T-helper 1 cell (primary cell): Measurements from ENCODE around the gene ST6GALNAC3.
"Not testable (repeated sequence)": the region's sequence is repeated elsewhere in the genome, so short reads cannot be mapped to it uniquely, and the experiment has no call there.

Source experiments
- DNase-seq, 5 donors: peaks; one replicate each; pipeline ENCODE4 v3.0.0-alpha.2; 2012 to 2020

The ST6GALNAC3 gene

GRCh38 chr1:76292418-76293184 is 218.1 kb downstream of the ST6GALNAC3 start:
- no peak for DNase-seq

- no peak for DNase-seq
Measured at GRCh38 chr1:76293831-76294230, 219.3 kb downstream of the ST6GALNAC3 start.

GRCh38 chr1:76294482-76295194 is 220.1 kb downstream of the ST6GALNAC3 start:
- peak in 1 of 5 donors; percentile 68 for DNase-seq

- no peak for DNase-seq
Measured at GRCh38 chr1:76298399-76298798, 223.9 kb downstream of the ST6GALNAC3 start.

GRCh38 chr1:76299036-76299435 is 224.5 kb downstream of the ST6GALNAC3 start:
- DNase-seq: no peak

GRCh38 chr1:76300556-76300955 is 226.0 kb downstream of the ST6GALNAC3 start:
- DNase-seq: no peak

- DNase-seq: no peak
Measured at GRCh38 chr1:76302711-76303339, 228.3 kb downstream of the ST6GALNAC3 start.

- no peak for DNase-seq
Measured at GRCh38 chr1:76303340-76303717, 228.8 kb downstream of the ST6GALNAC3 start.

- DNase-seq: no peak
Measured at GRCh38 chr1:76313304-76313703, 238.8 kb downstream of the ST6GALNAC3 start.

GRCh38 chr1:76314730-76315129 is 240.2 kb downstream of the ST6GALNAC3 start:
- no peak for DNase-seq

- no peak for DNase-seq
Measured at GRCh38 chr1:76317299-76317900, 242.9 kb downstream of the ST6GALNAC3 start.

GRCh38 chr1:76330991-76331603 is 256.6 kb downstream of the ST6GALNAC3 start:
- DNase-seq: peak in 1 of 5 donors; percentile 59

- no peak for DNase-seq
Measured at GRCh38 chr1:76335882-76336281, 261.3 kb downstream of the ST6GALNAC3 start.

- DNase-seq: no peak
Measured at GRCh38 chr1:76336931-76337371, 262.4 kb downstream of the ST6GALNAC3 start.

- no peak for DNase-seq
Measured at GRCh38 chr1:76337542-76338219, 263.1 kb downstream of the ST6GALNAC3 start.

- DNase-seq: no peak
Measured at GRCh38 chr1:76340056-76340455, 265.5 kb downstream of the ST6GALNAC3 start.

GRCh38 chr1:76341816-76342215 is 267.3 kb downstream of the ST6GALNAC3 start:
- DNase-seq: not testable (repeated sequence)

- DNase-seq: no peak
Measured at GRCh38 chr1:76343356-76343755, 268.8 kb downstream of the ST6GALNAC3 start.

- no peak for DNase-seq
Measured at GRCh38 chr1:76351655-76352054, 277.1 kb downstream of the ST6GALNAC3 start.

GRCh38 chr1:76352741-76353435 is 278.3 kb downstream of the ST6GALNAC3 start:
- no peak for DNase-seq

- DNase-seq: no peak
Measured at GRCh38 chr1:76354236-76354635, 279.7 kb downstream of the ST6GALNAC3 start.
